ENCODE results near the gene FSTL4.

FSTL4 gene

GRCh38 chr5:133357758-133358157 is 254.6 kb downstream of the FSTL4 start:
- ATAC-seq (ENCODE audit: low read depth) (no peak), DNase-seq (ENCODE audit: low spot score) (no peak)
- Histone ChIP-seq H3K27me3 (ENCODE audit: insufficient read depth, poor library complexity, severe bottlenecking) (no peaks in the 10 kb centered on the region), H3K9me3 (ENCODE audit: severe bottlenecking) (peaks cover under 1% of the 10 kb centered on the region), H3K4me3 (ENCODE audit: severe bottlenecking) (no peak overlapping the region), H3K4me1 (ENCODE audit: insufficient read depth, poor library complexity, severe bottlenecking) (no peaks in the 10 kb centered on the region), H3K27ac (ENCODE audit: poor library complexity, severe bottlenecking) (no peak overlapping the region), H3K36me3 (ENCODE audit: low read depth) (no peaks in the 10 kb centered on the region)
- no peak for TF ChIP-seq CTCF (IDR thresholded peaks at IDR 0.05; ENCODE audit: poor library complexity, severe bottlenecking)

DNA sequence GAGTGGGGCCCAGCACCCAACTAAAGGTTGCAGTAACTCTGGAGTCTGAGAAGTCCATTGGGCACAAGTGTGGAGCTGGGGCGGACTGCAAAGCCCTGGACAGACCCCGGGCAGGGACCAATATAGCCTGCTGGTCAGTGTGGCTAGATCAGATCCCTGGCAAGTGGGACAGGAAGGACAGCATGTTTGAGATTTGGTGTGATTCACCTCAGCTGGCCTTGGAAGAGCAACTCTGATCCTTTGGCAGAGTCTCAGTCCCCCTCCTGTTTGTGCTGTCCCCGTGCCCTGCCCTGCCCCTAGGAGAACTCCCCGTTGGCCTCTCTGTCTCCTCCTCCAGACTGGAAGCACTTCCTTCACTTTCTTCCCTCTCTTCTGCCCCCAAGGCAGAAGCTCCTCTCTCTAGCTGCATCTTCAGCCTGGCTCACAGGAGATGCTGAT is 255.3 kb downstream of the FSTL4 start:
- no peak overlapping the region for H3K4me3 ChIP-seq (ENCODE audit: severe bottlenecking)
- ATAC-seq (ENCODE audit: low read depth) (no peak), DNase-seq (ENCODE audit: low spot score) (no peak)
- no peak for TF ChIP-seq CTCF (IDR thresholded peaks at IDR 0.05; ENCODE audit: poor library complexity, severe bottlenecking)
- H3K27ac ChIP-seq (ENCODE audit: poor library complexity, severe bottlenecking) = no peak overlapping the region
- no peaks in the 10 kb centered on the region for H3K36me3 ChIP-seq (ENCODE audit: low read depth)
- H3K9me3 ChIP-seq (ENCODE audit: severe bottlenecking) = peaks cover 2% of the 10 kb centered on the region
- H3K27me3 ChIP-seq (ENCODE audit: insufficient read depth, poor library complexity, severe bottlenecking) = no peaks in the 10 kb centered on the region
- H3K4me1 ChIP-seq (ENCODE audit: insufficient read depth, poor library complexity, severe bottlenecking) = no peaks in the 10 kb centered on the region

- DNase-seq (ENCODE audit: low spot score) = no peak
- Histone ChIP-seq H3K9me3 (ENCODE audit: severe bottlenecking) (peaks cover 2% of the 10 kb centered on the region), H3K36me3 (ENCODE audit: low read depth) (no peaks in the 10 kb centered on the region), H3K27me3 (ENCODE audit: insufficient read depth, poor library complexity, severe bottlenecking) (no peaks in the 10 kb centered on the region), H3K4me3 (ENCODE audit: severe bottlenecking) (no peak overlapping the region), H3K4me1 (ENCODE audit: insufficient read depth, poor library complexity, severe bottlenecking) (no peaks in the 10 kb centered on the region), H3K27ac (ENCODE audit: poor library complexity, severe bottlenecking) (no peak overlapping the region)
- ATAC-seq (ENCODE audit: low read depth) = no peak
- no peak for TF ChIP-seq CTCF (IDR thresholded peaks at IDR 0.05; ENCODE audit: poor library complexity, severe bottlenecking)
Observed at GRCh38 chr5:133356396-133356983, 255.9 kb downstream of the FSTL4 start.

- Histone ChIP-seq H3K4me1 (ENCODE audit: insufficient read depth, poor library complexity, severe bottlenecking) (no peaks in the 10 kb centered on the region), H3K27ac (ENCODE audit: poor library complexity, severe bottlenecking) (no peak overlapping the region), H3K27me3 (ENCODE audit: insufficient read depth, poor library complexity, severe bottlenecking) (no peaks in the 10 kb centered on the region), H3K36me3 (ENCODE audit: low read depth) (no peaks in the 10 kb centered on the region), H3K4me3 (ENCODE audit: severe bottlenecking) (no peak overlapping the region), H3K9me3 (ENCODE audit: severe bottlenecking) (peaks cover 2% of the 10 kb centered on the region)
- ATAC-seq (ENCODE audit: low read depth) = no peak
- no peak for TF ChIP-seq CTCF (IDR thresholded peaks at IDR 0.05; ENCODE audit: poor library complexity, severe bottlenecking)
- no peak for DNase-seq (ENCODE audit: low spot score)
Observed at GRCh38 chr5:133354323-133355185, 257.8 kb downstream of the FSTL4 start.

DNA sequence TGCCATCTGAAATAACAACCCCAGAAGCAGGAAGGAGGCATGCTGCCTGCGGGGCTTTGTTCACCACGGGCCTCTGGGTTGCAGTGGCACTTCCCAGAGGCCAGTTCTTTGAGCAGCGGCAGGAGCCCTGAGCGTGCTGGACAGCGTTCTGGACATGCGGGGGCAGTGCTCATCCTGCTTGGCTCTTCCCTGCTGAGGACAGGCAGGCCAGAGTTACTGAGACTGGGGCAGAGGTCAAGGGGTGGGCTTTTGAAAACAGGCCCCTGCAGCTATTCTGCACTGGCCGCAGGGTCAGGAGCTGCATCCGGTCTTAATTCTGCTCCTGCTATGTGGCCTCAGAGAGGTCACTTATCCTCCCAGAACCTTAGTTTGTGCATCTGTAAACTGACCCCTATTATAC is 258.6 kb downstream of the FSTL4 start:
- Histone ChIP-seq H3K27ac (ENCODE audit: poor library complexity, severe bottlenecking) (no peak overlapping the region), H3K36me3 (ENCODE audit: low read depth) (no peaks in the 10 kb centered on the region), H3K4me1 (ENCODE audit: insufficient read depth, poor library complexity, severe bottlenecking) (no peaks in the 10 kb centered on the region), H3K27me3 (ENCODE audit: insufficient read depth, poor library complexity, severe bottlenecking) (no peaks in the 10 kb centered on the region), H3K9me3 (ENCODE audit: severe bottlenecking) (peaks cover 2% of the 10 kb centered on the region), H3K4me3 (ENCODE audit: severe bottlenecking) (no peak overlapping the region)
- ATAC-seq (ENCODE audit: low read depth) (no peak), DNase-seq (ENCODE audit: low spot score) (no peak)
- no peak for TF ChIP-seq CTCF (IDR thresholded peaks at IDR 0.05; ENCODE audit: poor library complexity, severe bottlenecking)

Data from RWPE2 (cell line).